PC-3 (cell line): Measurements from ENCODE around the gene OPHN1. TPM values are rescaled to one million over a fixed set of nuclear protein-coding genes. Genes with fewer than 3 reads are reported as not detected.
"Not testable (repeated sequence)": the region's sequence is repeated elsewhere in the genome, so short reads cannot be mapped to it uniquely, and the experiment has no call there.

ENCODE experiments used
- ATAC-seq: fragments of 200-7000 bp; cut with Tn5 transposase; 2 replicates; pipeline ENCODE4 v1.9.1; 2020; ENCODE audit warnings: mild to moderate bottlenecking, moderate library complexity
- BruUV-seq: library from RNA; stranded (reverse); fragments of 400-500 nt; replicated peaks from 2 replicates; lab custom pipeline; 2021; lab: Mats Ljungman, UMichigan
- CTCF ChIA-PET: fragments of 300-600 bp; sonication (Branson Sonifier 250); formaldehyde crosslinking; loops from one replicate; lab custom pipeline; 2022; ENCODE audit warnings: antibody characterized with exemption; lab: Charles Lee
- POLR2A ChIA-PET: fragments of 300-600 bp; sonication (Branson Sonifier 250); formaldehyde crosslinking; loops from one replicate; lab custom pipeline; 2022; ENCODE audit warnings: antibody characterized with exemption; ENCODE audit not compliant: unreplicated experiment; lab: Charles Lee
- DNase-seq: peaks from one replicate; pipeline ENCODE4 v3.0.0-alpha.2; 2015
- H2AFZ ChIP-seq: fragments of 300-600 bp; sonication (generic); 2 replicates; pipeline ENCODE4 v1.6.0; 2016; ENCODE audit warnings: antibody characterized with exemption, low read length
- H3F3A ChIP-seq: fragments of 300-600 bp; sonication (generic); one replicate; pipeline ENCODE4 v1.6.0; 2017; ENCODE audit warnings: antibody characterized with exemption, low read length, control low read depth, mild to moderate bottlenecking; ENCODE audit not compliant: unreplicated experiment
- H3K27ac ChIP-seq: fragments of 300-600 bp; sonication (generic); 2 replicates; pipeline ENCODE4 v1.5.1; 2016; ENCODE audit warnings: mild to moderate bottlenecking, low read length
- H3K27me3 ChIP-seq: fragments of 300-600 bp; sonication (generic); 2 replicates; pipeline ENCODE4 v1.6.1; 2016; ENCODE audit warnings: low read length, mixed read lengths
- H3K36me3 ChIP-seq: fragments of 300-600 bp; sonication (generic); 2 replicates; pipeline ENCODE4 v1.6.1; 2016; ENCODE audit warnings: low read depth, mixed run types, low read length, mixed read lengths
- H3K4me1 ChIP-seq: fragments of 300-600 bp; sonication (generic); 2 replicates; pipeline ENCODE4 v1.5.1; 2016; ENCODE audit warnings: low read length; ENCODE audit not compliant: insufficient read depth
- H3K4me2 ChIP-seq: fragments of 300-600 bp; sonication (generic); 2 replicates; pipeline ENCODE4 v1.6.0; 2016; ENCODE audit warnings: low read length
- H3K4me3 ChIP-seq: fragments of 300-600 bp; sonication (generic); 2 replicates; pipeline ENCODE4 v1.5.1; 2016; ENCODE audit warnings: mild to moderate bottlenecking, low read length, mixed read lengths
- H3K79me2 ChIP-seq: fragments of 300-600 bp; sonication (generic); 2 replicates; pipeline ENCODE4 v1.6.1; 2017; ENCODE audit warnings: low read length, mixed read lengths
- H3K9ac ChIP-seq: fragments of 300-600 bp; sonication (generic); 2 replicates; pipeline ENCODE4 v1.6.0; 2016; ENCODE audit warnings: mild to moderate bottlenecking, low read length
- H3K9me2 ChIP-seq: fragments of 300-600 bp; sonication (generic); replicated peaks from 2 replicates; pipeline ENCODE4 v1.6.1; 2016; ENCODE audit warnings: mixed run types, low read length, mixed read lengths
- H3K9me3 ChIP-seq: fragments of 300-600 bp; sonication (generic); 2 replicates; pipeline ENCODE4 v1.6.1; 2016; ENCODE audit warnings: low read length, mixed read lengths
- H4K20me1 ChIP-seq: fragments of 300-600 bp; sonication (generic); 2 replicates; pipeline ENCODE4 v1.6.1; 2016; ENCODE audit warnings: low read length, mixed read lengths
- EZH2 ChIP-seq: fragments of 300-600 bp; sonication (generic); IDR thresholded peaks from one replicate; pipeline ENCODE4 v1.6.1; 2017; ENCODE audit warnings: antibody characterized with exemption, mild to moderate bottlenecking, low read length; ENCODE audit not compliant: unreplicated experiment
- EZH2phosphoT487 ChIP-seq: fragments of 300-600 bp; sonication (generic); IDR thresholded peaks from 2 replicates; pipeline ENCODE4 v1.6.1; 2018; ENCODE audit warnings: mild to moderate bottlenecking, antibody characterized with exemption, low read length, borderline replicate concordance
- intact Hi-C: fragments of 100-400 bp; cut with micrococcal nuclease; formaldehyde crosslinking; loops from 2 replicates; pipeline ENCODE4 v1.9.0; 2023
- total RNA-seq: library from RNA; depleted of rRNA; stranded (reverse); fragments of >200 nt; gene quantifications from 2 replicates; pipeline ENCODE4 v1.2.3, GENCODE V29; 2014
- TF ChIP-seq, protein P1 (sequence below): fragments of 300-600 bp; sonication (generic); conservative IDR thresholded peaks from 2 replicates; pipeline ENCODE4 v1.5.1; 2017; ENCODE audit warnings: antibody characterized with exemption, low read depth, mild to moderate bottlenecking, low read length

Gene OPHN1
- total RNA-seq, 1 experiment from 2014 or later = 6.0 TPM

DNA sequence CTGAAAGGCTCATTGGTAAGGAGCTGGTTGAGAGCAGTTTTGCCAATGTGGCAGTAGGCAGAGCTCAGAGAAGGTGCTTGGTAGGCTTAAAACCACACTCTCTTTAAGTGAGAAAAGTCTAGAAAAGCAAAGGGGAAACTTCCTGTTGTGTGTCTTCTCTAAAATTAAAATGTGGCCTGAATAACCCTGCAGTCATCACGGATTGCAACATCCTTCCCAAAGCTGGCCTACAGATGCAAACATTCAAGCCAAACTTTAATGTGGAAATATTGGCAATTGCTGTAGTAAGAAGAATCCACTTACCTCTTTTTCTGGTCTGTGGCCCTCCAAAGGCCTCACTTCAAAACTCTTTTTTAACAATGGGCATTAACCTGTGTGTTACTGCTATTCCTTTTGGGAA lies 348.5 kb downstream of the OPHN1 start:
- BruUV-seq = no TSS peak
- H2AFZ ChIP-seq = no peak overlapping the region
- no peaks in the 10 kb centered on the region for H3K4me1 ChIP-seq
- ChIA-PET POLR2A (no interaction called here), CTCF (no interaction called here)
- H3K36me3 ChIP-seq = no peaks in the 10 kb centered on the region
- H3K9ac ChIP-seq = no peak overlapping the region
- H3K27ac ChIP-seq = no peak overlapping the region
- H4K20me1 ChIP-seq = no peaks in the 10 kb centered on the region
- no peaks in the 10 kb centered on the region for H3K9me2 ChIP-seq
- DNase-seq (no peak), ATAC-seq (no peak)
- no peaks in the 10 kb centered on the region for H3K9me3 ChIP-seq
- H3K27me3 ChIP-seq = no peaks in the 10 kb centered on the region
- H3F3A ChIP-seq = no peaks in the 10 kb centered on the region
- H3K4me2 ChIP-seq = no peak overlapping the region
- H3K4me3 ChIP-seq = no peak overlapping the region
- no peaks in the 10 kb centered on the region for H3K79me2 ChIP-seq
- TF ChIP-seq EZH2 = no peak
- TF ChIP-seq EZH2phosphoT487 = no peak
- intact Hi-C loops = no loop called here

DNA sequence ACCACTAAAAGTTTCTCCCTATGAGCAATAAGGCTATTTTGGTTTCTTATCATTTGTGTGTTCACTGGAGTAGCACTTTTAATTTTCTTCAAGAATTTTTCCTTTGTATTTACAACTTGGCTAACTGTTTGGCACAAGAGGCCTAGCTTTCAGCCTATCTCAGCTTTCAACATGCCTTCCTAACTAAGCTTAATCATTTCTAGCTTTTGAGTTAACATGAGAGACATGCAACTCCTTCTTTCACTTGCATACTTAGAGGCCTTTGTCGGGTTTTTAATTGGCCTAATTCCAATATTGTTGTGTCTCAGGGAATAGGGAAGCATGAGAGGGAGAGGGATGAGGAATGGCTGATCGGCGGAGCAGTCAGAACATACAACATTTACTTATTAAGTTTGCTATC lies 349.8 kb downstream of the OPHN1 start:
- Histone ChIP-seq H3K27me3 (no peaks in the 10 kb centered on the region), H3K9ac (no peak overlapping the region), H3K9me2 (no peaks in the 10 kb centered on the region), H3K9me3 (no peaks in the 10 kb centered on the region), H3F3A (no peaks in the 10 kb centered on the region), H3K4me1 (no peaks in the 10 kb centered on the region), H4K20me1 (no peaks in the 10 kb centered on the region), H3K27ac (no peak overlapping the region), H3K36me3 (no peaks in the 10 kb centered on the region), H3K4me3 (no peak overlapping the region), H3K4me2 (no peak overlapping the region), H2AFZ (no peak overlapping the region), H3K79me2 (no peaks in the 10 kb centered on the region)
- BruUV-seq = no TSS peak
- DNase-seq (no peak), ATAC-seq (no peak)
- POLR2A ChIA-PET = no interaction called here
- intact Hi-C loops = no loop called here
- CTCF ChIA-PET = no interaction called here
- TF ChIP-seq, protein P1, sequence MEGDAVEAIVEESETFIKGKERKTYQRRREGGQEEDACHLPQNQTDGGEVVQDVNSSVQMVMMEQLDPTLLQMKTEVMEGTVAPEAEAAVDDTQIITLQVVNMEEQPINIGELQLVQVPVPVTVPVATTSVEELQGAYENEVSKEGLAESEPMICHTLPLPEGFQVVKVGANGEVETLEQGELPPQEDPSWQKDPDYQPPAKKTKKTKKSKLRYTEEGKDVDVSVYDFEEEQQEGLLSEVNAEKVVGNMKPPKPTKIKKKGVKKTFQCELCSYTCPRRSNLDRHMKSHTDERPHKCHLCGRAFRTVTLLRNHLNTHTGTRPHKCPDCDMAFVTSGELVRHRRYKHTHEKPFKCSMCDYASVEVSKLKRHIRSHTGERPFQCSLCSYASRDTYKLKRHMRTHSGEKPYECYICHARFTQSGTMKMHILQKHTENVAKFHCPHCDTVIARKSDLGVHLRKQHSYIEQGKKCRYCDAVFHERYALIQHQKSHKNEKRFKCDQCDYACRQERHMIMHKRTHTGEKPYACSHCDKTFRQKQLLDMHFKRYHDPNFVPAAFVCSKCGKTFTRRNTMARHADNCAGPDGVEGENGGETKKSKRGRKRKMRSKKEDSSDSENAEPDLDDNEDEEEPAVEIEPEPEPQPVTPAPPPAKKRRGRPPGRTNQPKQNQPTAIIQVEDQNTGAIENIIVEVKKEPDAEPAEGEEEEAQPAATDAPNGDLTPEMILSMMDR = no peak
- TF ChIP-seq EZH2phosphoT487 = no peak

DNA sequence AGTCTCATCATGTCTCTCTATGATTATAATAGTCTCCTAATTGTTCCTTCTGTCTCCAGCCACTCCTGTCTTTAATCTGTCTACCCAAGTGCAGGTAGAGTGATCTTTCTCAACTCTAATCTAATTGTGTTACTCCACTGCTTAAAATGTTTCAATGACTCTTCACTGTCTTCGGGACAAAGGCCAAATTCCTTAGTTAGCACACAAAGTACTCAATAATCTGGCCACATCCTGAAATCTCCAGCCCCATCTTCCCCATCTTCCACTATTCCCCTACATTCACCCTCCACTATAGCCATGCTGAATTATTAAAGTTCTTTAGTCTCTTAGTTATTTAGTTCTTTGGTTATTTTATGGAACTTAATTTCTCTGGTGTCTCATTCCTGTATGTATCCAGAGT lies 353.3 kb downstream of the OPHN1 start:
- H3K79me2 ChIP-seq = no peaks in the 10 kb centered on the region
- no peaks in the 10 kb centered on the region for H3K36me3 ChIP-seq
- H3K9ac ChIP-seq = no peak overlapping the region
- H3K9me3 ChIP-seq = no peaks in the 10 kb centered on the region
- TF ChIP-seq, protein P1 = no peak
- TF ChIP-seq EZH2 = no peak
- no peak for TF ChIP-seq EZH2phosphoT487
- no peak overlapping the region for H3K4me3 ChIP-seq
- H4K20me1 ChIP-seq = no peaks in the 10 kb centered on the region
- no TSS peak for BruUV-seq
- intact Hi-C loops = no loop called here
- H3F3A ChIP-seq = no peaks in the 10 kb centered on the region
- H3K4me2 ChIP-seq = no peak overlapping the region
- ChIA-PET POLR2A (no interaction called here), CTCF (no interaction called here)
- no peak for ATAC-seq
- no peaks in the 10 kb centered on the region for H3K4me1 ChIP-seq
- no peak for DNase-seq
- H3K27ac ChIP-seq = no peak overlapping the region
- H2AFZ ChIP-seq = no peak overlapping the region
- no peaks in the 10 kb centered on the region for H3K27me3 ChIP-seq
- no peaks in the 10 kb centered on the region for H3K9me2 ChIP-seq

DNA sequence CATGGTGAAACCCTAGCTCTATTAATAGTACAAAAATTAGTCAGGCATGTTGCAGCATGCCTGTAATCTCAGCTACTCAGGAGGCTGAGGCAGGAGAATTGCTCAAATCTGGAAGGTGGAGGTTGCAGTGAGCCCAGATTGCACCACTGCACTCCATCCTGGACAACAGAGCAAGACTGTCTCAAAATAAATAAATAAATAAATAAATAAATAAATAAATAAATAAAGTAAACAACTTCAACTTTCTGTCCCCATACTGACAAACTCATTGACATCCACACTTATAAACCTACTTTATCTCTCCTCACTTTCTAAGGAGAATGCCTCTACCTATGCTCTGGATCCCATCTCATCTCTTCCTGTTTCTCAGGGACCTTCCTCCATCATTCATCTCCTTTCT lies 354.5 kb downstream of the OPHN1 start:
- H3K79me2 ChIP-seq, H3K9me2 ChIP-seq, DNase-seq, H3K4me3 ChIP-seq, CTCF ChIA-PET, BruUV-seq, H3K27ac ChIP-seq, H3K4me1 ChIP-seq, H3K27me3 ChIP-seq, ATAC-seq, H2AFZ ChIP-seq, H4K20me1 ChIP-seq, H3K4me2 ChIP-seq, H3K9ac ChIP-seq, H3K36me3 ChIP-seq, H3F3A ChIP-seq, intact Hi-C loops, POLR2A ChIA-PET, H3K9me3 ChIP-seq: not testable (repeated sequence)
